ENCODE data around the gene ACO2. TPM values are rescaled to one million over a fixed set of nuclear protein-coding genes. Genes with fewer than 3 reads are reported as not detected.

The ACO2 gene
- total RNA-seq, 1 experiment from 2014 or later, result 76.7 TPM

GRCh38 chr22:41560095-41560471, 91.2 kb downstream of the ACO2 start:
- Histone ChIP-seq H3K4me1 (replicated peaks; ENCODE audit: insufficient read depth) (peaks cover 27% of the 10 kb centered on the region), H3K27me3 (ENCODE audit: insufficient read depth, low read depth) (no peaks in the 10 kb centered on the region), H3K36me3 (ENCODE audit: low read depth) (no peaks in the 10 kb centered on the region), H3K79me2 (ENCODE audit: low read depth) (no peaks in the 10 kb centered on the region), H3F3A (ENCODE audit: insufficient read depth, low read depth) (peaks cover 18% of the 10 kb centered on the region), H3K9me2 (ENCODE audit: insufficient read depth) (no peaks in the 10 kb centered on the region), H4K20me1 (ENCODE audit: insufficient read depth) (no peaks in the 10 kb centered on the region), H3K9me3 (ENCODE audit: insufficient read depth, low read depth) (no peaks in the 10 kb centered on the region), H2AFZ (no peak overlapping the region), H3K27ac (no peak overlapping the region), H3K4me3 (no peak overlapping the region), H3K4me2 (no peak overlapping the region)
- no peak for TF ChIP-seq EZH2 (IDR thresholded peaks at IDR 0.05; ENCODE audit: low read depth)
- ChIA-PET POLR2A (ENCODE audit: unreplicated experiment) (interaction anchor here (0.8 kb wide), 1 partner anchor 531 kb away, joined by 6 read pairs; no protein-coding TSS in a partner anchor), CTCF (no interaction called here)
- no TSS peak for BruUV-seq (replicated peaks)
- intact Hi-C loops (cut with micrococcal nuclease; ENCODE audit: unreplicated experiment), result no loop called here
- no peak for DNase-seq

- ChIA-PET CTCF (no interaction called here), POLR2A (ENCODE audit: unreplicated experiment) (no interaction called here)
- no peak for TF ChIP-seq EZH2 (IDR thresholded peaks at IDR 0.05; ENCODE audit: low read depth)
- Histone ChIP-seq H3K36me3 (ENCODE audit: low read depth) (no peaks in the 10 kb centered on the region), H3K27me3 (ENCODE audit: insufficient read depth, low read depth) (no peaks in the 10 kb centered on the region), H3K4me2 (no peak overlapping the region), H4K20me1 (ENCODE audit: insufficient read depth) (no peaks in the 10 kb centered on the region), H3K4me3 (no peak overlapping the region), H3K9me3 (ENCODE audit: insufficient read depth, low read depth) (no peaks in the 10 kb centered on the region), H3K4me1 (replicated peaks; ENCODE audit: insufficient read depth) (peaks cover 38% of the 10 kb centered on the region), H3K9me2 (ENCODE audit: insufficient read depth) (no peaks in the 10 kb centered on the region), H3F3A (ENCODE audit: insufficient read depth, low read depth) (peaks cover 30% of the 10 kb centered on the region), H3K79me2 (ENCODE audit: low read depth) (no peaks in the 10 kb centered on the region), H3K27ac (no peak overlapping the region), H2AFZ (no peak overlapping the region)
- no peak for DNase-seq
- BruUV-seq (replicated peaks), result no TSS peak
- intact Hi-C loops (cut with micrococcal nuclease; ENCODE audit: unreplicated experiment), result no loop called here
Measured at GRCh38 chr22:41561335-41561734, 92.4 kb downstream of the ACO2 start.

- DNase-seq, result no peak
- H3K9me3 ChIP-seq (ENCODE audit: insufficient read depth, low read depth), result no peaks in the 10 kb centered on the region
- BruUV-seq (replicated peaks), result no TSS peak
- CTCF ChIA-PET, result no interaction called here
- no peaks in the 10 kb centered on the region for H3K9me2 ChIP-seq (ENCODE audit: insufficient read depth)
- H3K4me3 ChIP-seq, result no peak overlapping the region
- H3F3A ChIP-seq (ENCODE audit: insufficient read depth, low read depth), result peaks cover 33% of the 10 kb centered on the region
- H3K27ac ChIP-seq, result no peak overlapping the region
- H3K79me2 ChIP-seq (ENCODE audit: low read depth), result no peaks in the 10 kb centered on the region
- no peaks in the 10 kb centered on the region for H3K27me3 ChIP-seq (ENCODE audit: insufficient read depth, low read depth)
- H3K4me1 ChIP-seq (replicated peaks; ENCODE audit: insufficient read depth), result peaks cover 38% of the 10 kb centered on the region
- H3K4me2 ChIP-seq, result no peak overlapping the region
- no peaks in the 10 kb centered on the region for H3K36me3 ChIP-seq (ENCODE audit: low read depth)
- no peak for TF ChIP-seq CTCF (conservative IDR thresholded peaks at IDR 0.05)
- no peak for TF ChIP-seq EZH2 (IDR thresholded peaks at IDR 0.05; ENCODE audit: low read depth)
- POLR2A ChIA-PET (ENCODE audit: unreplicated experiment), result no interaction called here
- no peaks in the 10 kb centered on the region for H4K20me1 ChIP-seq (ENCODE audit: insufficient read depth)
- no peak overlapping the region for H2AFZ ChIP-seq
- intact Hi-C loops (cut with micrococcal nuclease; ENCODE audit: unreplicated experiment), result no loop called here
Measured at GRCh38 chr22:41561788-41562187, 92.9 kb downstream of the ACO2 start.

GRCh38 chr22:41562461-41562860, 93.5 kb downstream of the ACO2 start:
- H3K9me2 ChIP-seq (ENCODE audit: insufficient read depth), result no peaks in the 10 kb centered on the region
- H3K27ac ChIP-seq, result no peak overlapping the region
- peaks cover 38% of the 10 kb centered on the region for H3K4me1 ChIP-seq (replicated peaks; ENCODE audit: insufficient read depth)
- H3K27me3 ChIP-seq (ENCODE audit: insufficient read depth, low read depth), result no peaks in the 10 kb centered on the region
- DNase-seq, result no peak
- ChIA-PET POLR2A (ENCODE audit: unreplicated experiment) (interaction anchor here (0.7 kb wide), 1 partner anchor 1818 kb away, joined by 3 read pairs; no protein-coding TSS in a partner anchor), CTCF (interaction anchor here (1.0 kb wide), 1 partner anchor 181 kb away, joined by 16 read pairs; the partner anchor contains the start of gene TEF)
- no peak for TF ChIP-seq EZH2 (IDR thresholded peaks at IDR 0.05; ENCODE audit: low read depth)
- H3K9me3 ChIP-seq (ENCODE audit: insufficient read depth, low read depth), result no peaks in the 10 kb centered on the region
- H3K4me2 ChIP-seq, result no peak overlapping the region
- no peak overlapping the region for H3K4me3 ChIP-seq
- H3K79me2 ChIP-seq (ENCODE audit: low read depth), result no peaks in the 10 kb centered on the region
- H3K36me3 ChIP-seq (ENCODE audit: low read depth), result no peaks in the 10 kb centered on the region
- H4K20me1 ChIP-seq (ENCODE audit: insufficient read depth), result no peaks in the 10 kb centered on the region
- intact Hi-C loops (cut with micrococcal nuclease; ENCODE audit: unreplicated experiment), result no loop called here
- H3F3A ChIP-seq (ENCODE audit: insufficient read depth, low read depth), result peaks cover 40% of the 10 kb centered on the region
- no peak overlapping the region for H2AFZ ChIP-seq
- no TSS peak for BruUV-seq (replicated peaks)
